RWPE2 (cell line): ENCODE data around the gene FAM222B.

ENCODE experiments used
- ATAC-seq: fragments of 200-7000 bp; cut with Tn5 transposase; 3 replicates; pipeline ENCODE4 v1.9.1; 2021; ENCODE audit warnings: low read depth
- DNase-seq: peaks from one replicate; pipeline ENCODE4 v3.0.0-alpha.2; 2020; ENCODE audit warnings: low spot score
- H3K27ac ChIP-seq: fragments of 450-650 bp; 2 replicates; pipeline ENCODE4 v1.5.1; 2017; ENCODE audit warnings: mild to moderate bottlenecking; ENCODE audit not compliant: poor library complexity, severe bottlenecking
- H3K27me3 ChIP-seq: fragments of 250-450 bp; sonication (Bioruptor Pico); 2 replicates; pipeline ENCODE4 v1.5.1; 2021; ENCODE audit warnings: mild to moderate bottlenecking, moderate library complexity; ENCODE audit not compliant: insufficient read depth, poor library complexity, severe bottlenecking
- H3K36me3 ChIP-seq: fragments of 250-450 bp; sonication (Bioruptor Pico); 2 replicates; pipeline ENCODE4 v1.5.1; 2020; ENCODE audit warnings: low read depth, mild to moderate bottlenecking, moderate library complexity
- H3K4me1 ChIP-seq: fragments of 250-450 bp; sonication (Bioruptor Pico); 2 replicates; pipeline ENCODE4 v1.5.1; 2021; ENCODE audit warnings: mild to moderate bottlenecking, moderate library complexity; ENCODE audit not compliant: insufficient read depth, poor library complexity, severe bottlenecking
- H3K4me3 ChIP-seq: fragments of 250-450 bp; sonication (Bioruptor Pico); 2 replicates; pipeline ENCODE4 v1.5.1; 2021; ENCODE audit warnings: mild to moderate bottlenecking, moderate library complexity; ENCODE audit not compliant: severe bottlenecking
- H3K9me3 ChIP-seq: fragments of 250-450 bp; sonication (Bioruptor Pico); 2 replicates; pipeline ENCODE4 v1.5.1; 2021; ENCODE audit warnings: mild to moderate bottlenecking, moderate library complexity; ENCODE audit not compliant: severe bottlenecking
- CTCF ChIP-seq: fragments of 450-650 bp; IDR thresholded peaks from one replicate; pipeline ENCODE4 v1.5.1; 2017; ENCODE audit warnings: mild to moderate bottlenecking, moderate library complexity; ENCODE audit not compliant: poor library complexity, severe bottlenecking

FAM222B gene

GRCh38 chr17:28712032-28712704, 130.4 kb downstream of the FAM222B start:
- ATAC-seq (no peak), DNase-seq (no peak)
- TF ChIP-seq CTCF, result no peak
- H3K9me3 ChIP-seq, result no peaks in the 10 kb centered on the region
- H3K4me3 ChIP-seq, result no peak overlapping the region
- peak overlapping the region; percentile 73 for H3K27ac ChIP-seq
- no peaks in the 10 kb centered on the region for H3K27me3 ChIP-seq
- H3K4me1 ChIP-seq, result no peaks in the 10 kb centered on the region
- peaks cover 29% of the 10 kb centered on the region for H3K36me3 ChIP-seq

- H3K27ac ChIP-seq, result peak within 1 kb of the TSS; percentile 73
- no peaks in the 10 kb centered on the region for H3K4me1 ChIP-seq
- ATAC-seq, result no peak; the same call in 2 of the 3 replicates
- no peak for TF ChIP-seq CTCF
- DNase-seq, result no peak
- no peaks in the 10 kb centered on the region for H3K27me3 ChIP-seq
- H3K4me3 ChIP-seq, result peak within 1 kb of the TSS; percentile 47
- peaks cover 29% of the 10 kb centered on the region for H3K36me3 ChIP-seq
- no peaks in the 10 kb centered on the region for H3K9me3 ChIP-seq
These were observed 130.9 kb downstream of the FAM222B start, which contains the start of gene PROCA1 for GRCh38 chr17:28711723-28712031. PROCA1 (minus strand) TSS chr17:28711888; CDS start chr17:28711660, 228 bp downstream.

- H3K36me3 ChIP-seq, result peaks cover 23% of the 10 kb centered on the region
- ATAC-seq, result peak; percentile 91
- peak; percentile 90 for DNase-seq
- no peak for TF ChIP-seq CTCF
- H3K27ac ChIP-seq, result peak overlapping the region; percentile 73
- peak overlapping the region; percentile 47 for H3K4me3 ChIP-seq
- no peaks in the 10 kb centered on the region for H3K4me1 ChIP-seq
- H3K9me3 ChIP-seq, result no peaks in the 10 kb centered on the region
- H3K27me3 ChIP-seq, result no peaks in the 10 kb centered on the region
These were observed 131.5 kb downstream of the FAM222B start for GRCh38 chr17:28710861-28711722.

- Histone ChIP-seq H3K4me1 (no peaks in the 10 kb centered on the region), H3K9me3 (no peaks in the 10 kb centered on the region), H3K27me3 (no peaks in the 10 kb centered on the region), H3K27ac (no peak overlapping the region), H3K4me3 (no peak overlapping the region), H3K36me3 (peaks cover 6% of the 10 kb centered on the region; the same call in 1 of the 2 replicates)
- DNase-seq (no peak), ATAC-seq (no peak)
- TF ChIP-seq CTCF, result no peak
These were observed 135.3 kb downstream of the FAM222B start for GRCh38 chr17:28707339-28707720.
